Activated CD4-positive, CD25-positive, alpha-beta regulatory T cell treated with anti-CD3 and anti-CD28 coated beads, Interleukin-2, amount 50 U/mL, for 72 hours (primary cell): ENCODE results near the gene NEUROG2.

Experiments
- DNase-seq: peaks from one replicate; pipeline ENCODE4 v3.0.0; 2021

The NEUROG2 gene

GRCh38 chr4:112473985-112474384 is 42.0 kb downstream of the NEUROG2 start:
- no peak for DNase-seq

- no peak for DNase-seq
Measured at GRCh38 chr4:112472318-112472717, 43.7 kb downstream of the NEUROG2 start.
